OCI-LY7 (cell line): ENCODE results near the gene ZBTB47. TPM values are rescaled to one million over a fixed set of nuclear protein-coding genes. Genes with fewer than 3 reads are reported as not detected.

Experiments used
- BruUV-seq: library from RNA; stranded (reverse); fragments of 400-500 nt; replicated peaks from 2 replicates; lab custom pipeline; 2021; lab: Mats Ljungman, UMichigan
- CTCF ChIA-PET: fragments of 300-600 bp; sonication (Branson Sonifier 250); formaldehyde crosslinking; loops from one replicate; lab custom pipeline; 2022; ENCODE audit warnings: antibody characterized with exemption; ENCODE audit not compliant: unreplicated experiment; lab: Charles Lee
- POLR2A ChIA-PET: fragments of 300-600 bp; sonication (Branson Sonifier 250); formaldehyde crosslinking; loops from one replicate; lab custom pipeline; 2022; ENCODE audit warnings: antibody characterized with exemption; lab: Charles Lee
- DNase-seq: peaks from one replicate; pipeline ENCODE4 v3.0.0-alpha.2; 2015; ENCODE audit warnings: low spot score
- H2AFZ ChIP-seq: fragments of 200-600 bp; sonication (generic), shearing (Covaris generic); 2 replicates; pipeline ENCODE4 v1.6.1; 2014; ENCODE audit warnings: mild to moderate bottlenecking, antibody characterized with exemption, low read length, moderate library complexity
- H3K27ac ChIP-seq: fragments of 200-600 bp; sonication (generic); 2 replicates; pipeline ENCODE4 v1.5.1; 2014; ENCODE audit warnings: mixed run types, low read depth, mild to moderate bottlenecking, moderate library complexity, low read length, inconsistent platforms; ENCODE audit not compliant: poor library complexity, severe bottlenecking
- H3K36me3 ChIP-seq: fragments of 200-600 bp; sonication (generic); 2 replicates; pipeline ENCODE4 v1.6.1; 2014; ENCODE audit warnings: mild to moderate bottlenecking, antibody characterized with exemption, low read length, moderate library complexity, mixed read lengths; ENCODE audit not compliant: insufficient read depth
- H3K4me1 ChIP-seq: fragments of 200-600 bp; sonication (generic); 2 replicates; pipeline ENCODE4 v1.5.1; 2014; ENCODE audit warnings: mild to moderate bottlenecking, low read length; ENCODE audit not compliant: insufficient read depth, poor library complexity, severe bottlenecking
- H3K4me2 ChIP-seq: fragments of 200-600 bp; sonication (generic); 2 replicates; pipeline ENCODE4 v1.6.1; 2014; ENCODE audit warnings: mild to moderate bottlenecking, low read length
- H3K4me3 ChIP-seq: fragments of 200-600 bp; sonication (generic); 2 replicates; pipeline ENCODE4 v1.5.1; 2014; ENCODE audit warnings: mild to moderate bottlenecking, low read depth, low read length; ENCODE audit not compliant: poor library complexity, severe bottlenecking
- H3K79me2 ChIP-seq: fragments of 200-600 bp; sonication (generic); 2 replicates; pipeline ENCODE4 v1.6.1; 2016; ENCODE audit warnings: low read depth, mild to moderate bottlenecking, low read length, moderate library complexity, mixed read lengths; ENCODE audit not compliant: insufficient read depth
- H3K9me2 ChIP-seq: fragments of 200-600 bp; sonication (generic); 2 replicates; pipeline ENCODE4 v1.6.1; 2016; ENCODE audit warnings: mild to moderate bottlenecking, low read length, mixed read lengths; ENCODE audit not compliant: insufficient read depth
- H3K9me3 ChIP-seq: fragments of 200-600 bp; sonication (generic); 2 replicates; pipeline ENCODE4 v1.6.1; 2014; ENCODE audit warnings: mild to moderate bottlenecking, mixed run types, low read length, mixed read lengths
- H4K20me1 ChIP-seq: fragments of 200-600 bp; sonication (generic); 2 replicates; pipeline ENCODE4 v1.6.1; 2014; ENCODE audit warnings: mild to moderate bottlenecking, antibody characterized with exemption, low read length, moderate library complexity, mixed read lengths; ENCODE audit not compliant: insufficient read depth
- EZH2phosphoT487 ChIP-seq: fragments of 200-600 bp; sonication (generic); IDR thresholded peaks from 2 replicates; pipeline ENCODE4 v1.6.1; 2018; ENCODE audit warnings: low read depth, borderline replicate concordance, mild to moderate bottlenecking, mixed run types, antibody characterized with exemption, low read length, moderate library complexity, mixed read lengths
- intact Hi-C: fragments of 100-400 bp; cut with micrococcal nuclease; formaldehyde crosslinking; loops from one replicate; pipeline ENCODE4 v1.10.0; 2022; ENCODE audit not compliant: unreplicated experiment
- total RNA-seq, 2 experiments: library from RNA; depleted of rRNA in 1 of 2; stranded (reverse); fragments of >200 nt in 1 of 2; shearing (Covaris generic) in 1 of 2; gene quantifications; 2 replicates each; pipeline ENCODE4 v1.2.3, GENCODE V29; 2014 to 2022
- TF ChIP-seq, protein P1 (sequence below): fragments of 200-600 bp; sonication (generic); conservative IDR thresholded peaks from 2 replicates; pipeline ENCODE4 v1.5.1; 2014; ENCODE audit warnings: mild to moderate bottlenecking, antibody characterized with exemption, low read length, moderate library complexity, mixed read lengths

Gene ZBTB47
- total RNA-seq, 2 experiments from 2014 or later: 0.09 TPM; not detected in 1

DNA sequence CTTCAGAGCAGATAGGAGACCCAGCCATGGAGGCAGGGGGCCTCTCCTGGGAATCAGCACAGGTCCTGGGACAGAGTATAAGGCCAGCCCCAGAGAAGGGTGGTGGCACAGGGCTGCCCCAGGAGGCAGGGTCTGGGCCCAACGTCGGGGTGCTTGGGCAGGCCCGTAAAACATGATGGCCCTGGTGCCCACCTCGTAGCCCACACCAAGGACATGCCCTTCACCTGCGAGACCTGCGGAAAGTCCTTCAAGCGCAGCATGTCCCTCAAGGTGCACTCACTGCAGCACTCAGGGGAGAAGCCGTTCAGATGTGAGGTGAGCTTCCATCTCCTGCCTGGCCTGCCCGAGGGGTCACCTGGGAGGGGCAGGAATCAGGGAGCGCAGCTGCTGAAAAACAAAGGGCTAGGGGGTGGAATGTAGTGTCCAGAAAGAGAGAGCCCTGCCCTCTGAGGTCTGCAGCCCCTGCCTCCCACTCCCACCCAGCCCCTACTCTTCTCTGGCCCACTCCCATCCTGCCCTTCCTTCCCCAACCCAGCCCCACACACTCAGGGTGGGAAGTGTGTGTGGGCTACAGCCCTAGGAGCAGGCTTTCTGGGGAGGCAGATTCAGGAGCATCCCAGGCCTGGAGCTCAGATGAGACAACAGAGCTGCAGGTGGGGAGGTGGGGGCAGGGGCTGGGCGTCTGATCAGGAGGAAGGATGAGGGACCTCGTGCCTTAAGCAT, 9.5 kb downstream of the ZBTB47 start:
- no TSS peak for BruUV-seq
- ChIA-PET CTCF (no interaction called here), POLR2A (interaction anchor here (0.7 to 0.8 kb wide), 2 partner anchors 82 to 112 kb away, joined by 3 read pairs; no protein-coding TSS in a partner anchor)
- H3K4me3 ChIP-seq: no peak overlapping the region
- no peaks in the 10 kb centered on the region for H3K79me2 ChIP-seq
- no peak for DNase-seq
- H3K9me2 ChIP-seq: no peaks in the 10 kb centered on the region
- no peaks in the 10 kb centered on the region for H3K9me3 ChIP-seq
- H3K4me2 ChIP-seq: no peak overlapping the region
- H2AFZ ChIP-seq: no peak overlapping the region
- no peak overlapping the region for H3K27ac ChIP-seq
- H3K4me1 ChIP-seq: no peaks in the 10 kb centered on the region
- TF ChIP-seq, protein P1, sequence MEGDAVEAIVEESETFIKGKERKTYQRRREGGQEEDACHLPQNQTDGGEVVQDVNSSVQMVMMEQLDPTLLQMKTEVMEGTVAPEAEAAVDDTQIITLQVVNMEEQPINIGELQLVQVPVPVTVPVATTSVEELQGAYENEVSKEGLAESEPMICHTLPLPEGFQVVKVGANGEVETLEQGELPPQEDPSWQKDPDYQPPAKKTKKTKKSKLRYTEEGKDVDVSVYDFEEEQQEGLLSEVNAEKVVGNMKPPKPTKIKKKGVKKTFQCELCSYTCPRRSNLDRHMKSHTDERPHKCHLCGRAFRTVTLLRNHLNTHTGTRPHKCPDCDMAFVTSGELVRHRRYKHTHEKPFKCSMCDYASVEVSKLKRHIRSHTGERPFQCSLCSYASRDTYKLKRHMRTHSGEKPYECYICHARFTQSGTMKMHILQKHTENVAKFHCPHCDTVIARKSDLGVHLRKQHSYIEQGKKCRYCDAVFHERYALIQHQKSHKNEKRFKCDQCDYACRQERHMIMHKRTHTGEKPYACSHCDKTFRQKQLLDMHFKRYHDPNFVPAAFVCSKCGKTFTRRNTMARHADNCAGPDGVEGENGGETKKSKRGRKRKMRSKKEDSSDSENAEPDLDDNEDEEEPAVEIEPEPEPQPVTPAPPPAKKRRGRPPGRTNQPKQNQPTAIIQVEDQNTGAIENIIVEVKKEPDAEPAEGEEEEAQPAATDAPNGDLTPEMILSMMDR: no peak
- no peak for TF ChIP-seq EZH2phosphoT487
- no peaks in the 10 kb centered on the region for H3K36me3 ChIP-seq
- H4K20me1 ChIP-seq: no peaks in the 10 kb centered on the region
- intact Hi-C loops: no loop called here

DNA sequence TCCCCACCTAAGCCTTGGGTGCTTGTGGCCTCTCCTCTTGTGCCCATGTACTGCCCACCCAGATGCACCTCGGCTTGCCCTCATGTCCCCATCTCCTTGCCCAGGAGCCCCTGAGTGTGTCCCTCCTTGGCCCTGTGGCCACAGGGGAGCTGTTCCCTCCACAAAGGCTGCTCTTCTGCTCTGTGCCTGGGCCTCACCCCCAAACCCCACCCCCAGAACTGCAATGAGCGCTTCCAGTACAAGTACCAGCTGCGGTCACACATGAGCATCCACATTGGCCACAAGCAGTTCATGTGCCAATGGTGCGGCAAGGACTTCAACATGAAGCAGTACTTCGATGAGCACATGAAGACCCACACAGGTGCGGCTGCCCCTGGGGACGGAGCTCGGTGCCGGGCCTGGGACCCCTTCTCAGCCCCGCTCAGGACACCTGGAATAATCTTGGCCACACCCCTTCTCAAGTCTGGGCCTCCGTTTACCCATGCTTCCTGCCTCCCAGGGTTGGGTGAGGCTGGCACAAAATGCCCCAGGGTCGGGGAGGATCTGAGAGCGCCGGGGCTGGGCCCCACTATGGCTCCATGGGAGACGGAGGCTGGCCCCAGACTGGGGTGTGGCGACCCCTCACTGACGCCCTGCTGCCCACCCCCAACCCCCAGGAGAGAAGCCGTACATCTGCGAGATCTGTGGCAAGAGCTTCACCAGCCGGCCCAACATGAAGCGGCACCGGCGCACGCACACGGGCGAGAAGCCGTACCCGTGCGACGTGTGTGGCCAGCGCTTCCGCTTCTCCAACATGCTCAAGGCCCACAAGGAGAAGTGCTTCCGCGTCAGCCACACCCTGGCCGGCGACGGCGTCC, 10.3 kb downstream of the ZBTB47 start:
- POLR2A ChIA-PET: interaction anchor here (0.7 to 0.8 kb wide), 2 partner anchors 83 to 111 kb away, joined by 3 read pairs; no protein-coding TSS in a partner anchor
- H3K79me2 ChIP-seq: no peaks in the 10 kb centered on the region
- no peaks in the 10 kb centered on the region for H3K9me3 ChIP-seq
- DNase-seq: peak; percentile 62
- intact Hi-C loops: no loop called here
- 0 out of 2 replicates have a peak overlapping the region, but pooled peaks have one; percentile 8 for H3K4me2 ChIP-seq
- CTCF ChIA-PET: no interaction called here
- no peaks in the 10 kb centered on the region for H3K9me2 ChIP-seq
- no peak overlapping the region for H3K4me3 ChIP-seq
- H3K4me1 ChIP-seq: no peaks in the 10 kb centered on the region
- TF ChIP-seq EZH2phosphoT487: no peak
- TF ChIP-seq, protein P1: no peak
- no TSS peak for BruUV-seq
- H2AFZ ChIP-seq: no peak overlapping the region
- H4K20me1 ChIP-seq: no peaks in the 10 kb centered on the region
- no peaks in the 10 kb centered on the region for H3K36me3 ChIP-seq
- no peak overlapping the region for H3K27ac ChIP-seq
